GM12891 (cell line): Measurements from ENCODE around the gene TMEM214.
A peak's percentile ranks its signal among the peaks of the same experiment; 100 is the strongest.

ENCODE experiments used
- DNase-seq: peaks from one replicate; pipeline ENCODE4 v3.0.0; 2011; ENCODE audit warnings: low spot score; ENCODE audit not compliant: insufficient read length
- FAIRE-seq: peaks from 2 replicates; lab custom pipeline; 2011; peaks lifted over from hg19 to GRCh38; lab: Jason Lieb, UNC
- PAX5 ChIP-seq: IDR thresholded peaks from 2 replicates; pipeline ENCODE4 v1.6.1; 2011; ENCODE audit warnings: low read length, moderate library complexity, mild to moderate bottlenecking; ENCODE audit not compliant: insufficient read depth, severe bottlenecking
- POLR2A ChIP-seq: IDR thresholded peaks from 2 replicates; pipeline ENCODE4 v1.6.1; 2011; ENCODE audit warnings: low read depth, low read length, control low read depth
- POLR2AphosphoS5 ChIP-seq: IDR thresholded peaks from 2 replicates; pipeline ENCODE4 v1.6.1; 2011; ENCODE audit warnings: low read depth, low read length, control low read depth
- POU2F2 ChIP-seq: IDR thresholded peaks from 2 replicates; pipeline ENCODE4 v1.6.1; 2011; ENCODE audit warnings: low read depth, mild to moderate bottlenecking, control low read depth, low read length, moderate library complexity
- SPI1 ChIP-seq: IDR thresholded peaks from 2 replicates; pipeline ENCODE4 v1.6.1; 2011; ENCODE audit warnings: low read depth, low read length, control low read depth
- TAF1 ChIP-seq: IDR thresholded peaks from 2 replicates; pipeline ENCODE4 v1.6.1; 2011; ENCODE audit warnings: low read depth, low read length, control low read depth

The TMEM214 gene

GRCh38 chr2:27065128-27065527 is 32.4 kb downstream of the TMEM214 start:
- no peak for DNase-seq
- no peak for FAIRE-seq
- TF ChIP-seq POLR2A (no peak), SPI1 (no peak), TAF1 (no peak), POU2F2 (no peak), POLR2AphosphoS5 (no peak), PAX5 (no peak)

- FAIRE-seq (no peak), DNase-seq (no peak)
- no peak for TF ChIP-seq TAF1
- no peak for TF ChIP-seq POLR2AphosphoS5
- no peak for TF ChIP-seq POU2F2
- no peak for TF ChIP-seq POLR2A
Measured at GRCh38 chr2:27067385-27067784, 34.6 kb downstream of the TMEM214 start.

GRCh38 chr2:27069436-27069835 is 36.7 kb downstream of the TMEM214 start:
- DNase-seq (no peak), FAIRE-seq (no peak)
- TF ChIP-seq POLR2A (no peak), SPI1 (no peak), TAF1 (no peak), POLR2AphosphoS5 (no peak), POU2F2 (no peak), PAX5 (no peak)

- DNase-seq (no peak), FAIRE-seq (no peak)
- TF ChIP-seq POLR2AphosphoS5 (no peak), PAX5 (no peak), SPI1 (no peak), POLR2A (no peak), POU2F2 (no peak), TAF1 (no peak)
Measured at GRCh38 chr2:27069961-27070618, 37.3 kb downstream of the TMEM214 start.

GRCh38 chr2:27070653-27071276 is 38.0 kb downstream of the TMEM214 start:
- no peak for FAIRE-seq
- TF ChIP-seq PAX5, result no peak
- TF ChIP-seq POLR2AphosphoS5, result no peak
- TF ChIP-seq TAF1, result no peak
- no peak for TF ChIP-seq POLR2A
- no peak for TF ChIP-seq POU2F2
- TF ChIP-seq SPI1, result no peak

GRCh38 chr2:27071277-27071989 is 38.7 kb downstream of the TMEM214 start, which contains the start of gene OST4:
TSS of gene OST4 (minus strand) at chr2:27071654.
- TF ChIP-seq POLR2A, result peak; percentile 88
- peak; percentile 87 for TF ChIP-seq POLR2AphosphoS5
- 0 out of 2 replicates have a peak, but pooled peaks have one; percentile 64 for TF ChIP-seq TAF1
- peak; percentile 17 for TF ChIP-seq PAX5
- no peak for TF ChIP-seq POU2F2
- no peak for TF ChIP-seq SPI1
- DNase-seq, result peak; percentile 98
- peak; percentile 97 for FAIRE-seq

More at GRCh38 chr2:27070653-27071276, 38.0 kb downstream of the TMEM214 start:
- DNase-seq, result no peak

- DNase-seq (no peak), FAIRE-seq (peak; percentile 23)
- TF ChIP-seq PAX5 (no peak), POLR2AphosphoS5 (no peak; the same call in 1 of the 2 replicates), POU2F2 (no peak), SPI1 (no peak), TAF1 (no peak), POLR2A (no peak)
Measured at GRCh38 chr2:27071990-27072830, 39.4 kb downstream of the TMEM214 start.

- DNase-seq (no peak), FAIRE-seq (no peak)
- no peak for TF ChIP-seq PAX5
- TF ChIP-seq TAF1, result no peak
- TF ChIP-seq POLR2AphosphoS5, result no peak
- TF ChIP-seq POU2F2, result no peak
- no peak for TF ChIP-seq SPI1
- TF ChIP-seq POLR2A, result no peak
Measured at GRCh38 chr2:27072920-27073319, 40.2 kb downstream of the TMEM214 start.
